GM12873 (cell line): ENCODE data around the gene EVC2.

ENCODE experiments used
- CTCF ChIP-seq: IDR thresholded peaks from 2 replicates; pipeline ENCODE4 v1.5.1; 2012; ENCODE audit warnings: low read depth, mild to moderate bottlenecking, moderate library complexity, low read length, control low read depth; ENCODE audit not compliant: insufficient read depth; ENCODE audit errors: missing control alignments

EVC2 gene

GRCh38 chr4:5572751-5573150 lies 135.6 kb downstream of the EVC2 start:
- TF ChIP-seq CTCF = no peak

- TF ChIP-seq CTCF = no peak
Measured at GRCh38 chr4:5572114-5572513, 136.2 kb downstream of the EVC2 start.

- TF ChIP-seq CTCF = no peak
Measured at GRCh38 chr4:5571646-5572045, 136.7 kb downstream of the EVC2 start.

- TF ChIP-seq CTCF = no peak
Measured at GRCh38 chr4:5569451-5569850, 138.9 kb downstream of the EVC2 start.

- no peak for TF ChIP-seq CTCF
Measured at GRCh38 chr4:5568931-5569330, 139.4 kb downstream of the EVC2 start.

- no peak for TF ChIP-seq CTCF
Measured at GRCh38 chr4:5568336-5568735, 140.0 kb downstream of the EVC2 start.

- TF ChIP-seq CTCF = no peak
Measured at GRCh38 chr4:5566991-5567390, 141.4 kb downstream of the EVC2 start.
